ENCODE results near the gene NDUFB8. TPM values are rescaled to one million over a fixed set of nuclear protein-coding genes. Genes with fewer than 3 reads are reported as not detected.

NDUFB8 gene
- total and polyA plus RNA-seq, 2 donors (not counting 3 experiments of a cell fraction or from before 2014, with no cell fraction given), result 193 to 526 TPM

DNA sequence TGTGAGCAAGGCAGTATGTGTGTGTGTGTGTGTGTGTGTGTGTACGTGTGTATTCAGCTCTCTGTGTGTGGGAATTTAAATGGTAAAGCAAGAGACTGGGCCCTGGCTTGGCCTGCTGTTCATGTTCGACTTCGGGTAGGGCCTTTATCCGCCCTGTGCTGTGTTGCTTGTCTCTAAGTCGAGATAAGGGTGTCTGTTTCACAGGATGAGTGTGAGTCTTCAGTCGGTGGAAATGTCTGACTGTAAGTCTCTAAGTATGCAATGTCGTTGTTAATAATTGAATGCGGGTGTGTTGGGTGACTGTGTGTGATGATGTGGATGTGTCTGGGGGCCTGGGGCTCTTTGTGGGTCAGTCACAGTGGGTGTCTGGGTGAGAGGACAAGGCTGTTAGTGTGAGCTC is 40.8 kb upstream of the NDUFB8 start:
- intact Hi-C loops (cut with micrococcal nuclease), result no loop called here

More for the DNA sequence above, 40.8 kb upstream of the NDUFB8 start:
- Histone ChIP-seq H4K20me1 (replicated peaks; ENCODE audit: control insufficient read depth, extremely low read depth, insufficient read depth, low read length) (no peaks in the 10 kb centered on the region), H3K27ac (ENCODE audit: insufficient read depth, low read depth, low read length) (no peak overlapping the region), H3K36me3 (ENCODE audit: control insufficient read depth in 2 of 2, extremely low read depth in 1 of 2, insufficient read depth in 2 of 2, low read length in 2 of 2) (no peaks in the 10 kb centered on the region), H3K4me2 (ENCODE audit: insufficient read depth, low read length) (no peak overlapping the region), H3K9ac (replicated peaks; ENCODE audit: extremely low read depth, insufficient read depth, low read length) (no peak overlapping the region), H3K4me1 (ENCODE audit: control insufficient read depth, extremely low read depth, insufficient read depth, low read length) (no peaks in the 10 kb centered on the region), H2AFZ (ENCODE audit: low read depth, low read length) (no peak overlapping the region), H3K27me3 (ENCODE audit: control insufficient read depth in 2 of 2, insufficient read depth in 2 of 2, low read length in 2 of 2) (peaks cover 43 to 46% of the 10 kb centered on the region in 2 experiments), H3K9me1 (replicated peaks; ENCODE audit: control insufficient read depth, extremely low read depth, insufficient read depth, low read length) (no peaks in the 10 kb centered on the region), H3K79me2 (ENCODE audit: control insufficient read depth, insufficient read depth, low read length) (no peaks in the 10 kb centered on the region), H3K9me3 (replicated peaks; ENCODE audit: control insufficient read depth, insufficient read depth, low read length) (no peaks in the 10 kb centered on the region), H3K4me3 (replicated peaks in 1 of 3; ENCODE audit: insufficient read depth in 1 of 3, low read depth in 1 of 3, low read length in 3 of 3) (no peak overlapping the region)
- DNase-seq (ENCODE audit: low read depth, low spot score), result no peak
- TF ChIP-seq, protein P1, sequence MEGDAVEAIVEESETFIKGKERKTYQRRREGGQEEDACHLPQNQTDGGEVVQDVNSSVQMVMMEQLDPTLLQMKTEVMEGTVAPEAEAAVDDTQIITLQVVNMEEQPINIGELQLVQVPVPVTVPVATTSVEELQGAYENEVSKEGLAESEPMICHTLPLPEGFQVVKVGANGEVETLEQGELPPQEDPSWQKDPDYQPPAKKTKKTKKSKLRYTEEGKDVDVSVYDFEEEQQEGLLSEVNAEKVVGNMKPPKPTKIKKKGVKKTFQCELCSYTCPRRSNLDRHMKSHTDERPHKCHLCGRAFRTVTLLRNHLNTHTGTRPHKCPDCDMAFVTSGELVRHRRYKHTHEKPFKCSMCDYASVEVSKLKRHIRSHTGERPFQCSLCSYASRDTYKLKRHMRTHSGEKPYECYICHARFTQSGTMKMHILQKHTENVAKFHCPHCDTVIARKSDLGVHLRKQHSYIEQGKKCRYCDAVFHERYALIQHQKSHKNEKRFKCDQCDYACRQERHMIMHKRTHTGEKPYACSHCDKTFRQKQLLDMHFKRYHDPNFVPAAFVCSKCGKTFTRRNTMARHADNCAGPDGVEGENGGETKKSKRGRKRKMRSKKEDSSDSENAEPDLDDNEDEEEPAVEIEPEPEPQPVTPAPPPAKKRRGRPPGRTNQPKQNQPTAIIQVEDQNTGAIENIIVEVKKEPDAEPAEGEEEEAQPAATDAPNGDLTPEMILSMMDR (IDR thresholded peaks at IDR 0.05; ENCODE audit: extremely low read depth in 1 of 2, insufficient read depth in 1 of 2, low read depth in 1 of 2, low read length in 2 of 2), result no peak
- TF ChIP-seq MYC (IDR thresholded peaks at IDR 0.05; ENCODE audit: low read depth, low read length), result no peak
- no peak for TF ChIP-seq JUN (IDR thresholded peaks at IDR 0.05; ENCODE audit: borderline replicate concordance, insufficient read depth, insufficient read length, low read depth)
- TF ChIP-seq POLR2AphosphoS5 (IDR thresholded peaks at IDR 0.05; ENCODE audit: insufficient read depth, low read depth, low read length), result no peak
- TF ChIP-seq GATA2 (IDR thresholded peaks at IDR 0.05; ENCODE audit: insufficient read depth, insufficient read length, low read depth, low read length), result no peak
- TF ChIP-seq FOS (IDR thresholded peaks at IDR 0.05; ENCODE audit: borderline replicate concordance, insufficient read depth, low read length), result no peak
- TF ChIP-seq MAX (IDR thresholded peaks at IDR 0.05; ENCODE audit: insufficient read depth, insufficient read length), result no peak
- no peak for TF ChIP-seq POLR2A (IDR thresholded peaks at IDR 0.05; ENCODE audit: low read depth, low read length)
- TF ChIP-seq EZH2 (IDR thresholded peaks at IDR 0.05; ENCODE audit: borderline replicate concordance, low read depth, low read length, severe bottlenecking), result no peak
- dilution Hi-C loops (cut with MboI; ENCODE audit: extremely low pct_ligation_motif_present, low sequenced_read_pairs), result no loop called here
- CTCF ChIA-PET, result interaction anchor here (1.3 kb wide), 1 partner anchor 8 kb away, joined by 3 read pairs; no protein-coding TSS in a partner anchor
- FAIRE-seq, result no peak
- POLR2A ChIA-PET, result no interaction called here
- no TSS peak for BruUV-seq (replicated peaks)
